Activated T-cell treated with anti-CD3 and anti-CD28 coated beads for 24 hours (primary cell): Measurements from ENCODE around the gene PAQR4.

ENCODE experiments used
- DNase-seq: peaks from one replicate; pipeline ENCODE4 v3.0.0-alpha.2; 2020; ENCODE audit warnings: low read depth

PAQR4 gene

DNA sequence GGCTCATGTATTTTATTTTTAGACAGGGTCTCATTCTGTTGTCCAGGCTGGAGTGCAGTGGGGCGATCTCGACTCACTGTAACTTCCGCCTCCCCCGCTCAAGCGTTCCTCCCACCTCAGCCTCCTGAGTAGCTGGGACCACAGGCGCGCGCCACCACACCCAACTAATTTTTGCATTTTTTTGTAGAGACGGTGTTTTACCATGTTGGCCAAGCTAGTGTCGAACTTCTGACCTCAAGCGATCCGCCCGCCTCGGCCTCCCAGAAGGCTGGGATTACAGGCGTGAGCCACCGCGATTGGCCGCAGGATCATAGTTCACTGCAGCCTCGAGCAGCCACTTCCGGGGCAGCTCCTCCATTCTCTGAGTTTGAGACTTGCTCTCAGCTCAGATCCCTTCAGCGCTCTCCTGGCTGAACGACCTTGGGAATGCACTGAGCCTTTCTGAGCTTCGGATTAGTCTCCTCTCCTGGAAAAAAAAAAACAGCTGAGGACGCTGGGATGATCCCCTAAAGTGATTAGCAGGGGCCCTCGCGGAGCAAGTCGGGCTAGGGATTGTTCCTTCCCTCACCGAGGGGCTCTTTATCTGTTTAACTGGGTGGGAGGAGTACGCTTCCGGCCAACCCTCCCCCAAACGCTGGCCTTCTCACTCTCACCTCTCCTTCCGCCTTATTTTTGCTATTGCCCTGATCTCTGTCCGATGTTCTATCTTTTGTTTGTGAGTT, 12.2 kb downstream of the PAQR4 start:
- no peak for DNase-seq

DNA sequence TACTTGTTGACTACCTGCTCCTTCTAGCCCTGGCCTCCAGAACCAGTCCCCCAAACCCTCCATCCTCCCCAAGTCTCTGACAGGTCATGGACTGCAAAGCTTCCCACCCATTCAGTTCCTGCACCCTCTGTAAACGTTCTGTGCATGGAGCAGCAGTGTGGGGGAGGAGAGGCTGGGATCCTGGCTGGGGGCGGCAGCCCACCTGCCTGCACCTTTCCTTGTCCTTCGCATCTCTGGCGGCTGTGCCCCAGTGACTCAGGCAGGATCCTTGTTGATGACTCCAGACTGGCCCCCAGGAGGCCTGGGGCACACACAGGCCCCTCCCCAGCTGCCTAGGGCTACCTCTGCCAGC, 12.7 kb downstream of the PAQR4 start:
- no peak for DNase-seq

DNA sequence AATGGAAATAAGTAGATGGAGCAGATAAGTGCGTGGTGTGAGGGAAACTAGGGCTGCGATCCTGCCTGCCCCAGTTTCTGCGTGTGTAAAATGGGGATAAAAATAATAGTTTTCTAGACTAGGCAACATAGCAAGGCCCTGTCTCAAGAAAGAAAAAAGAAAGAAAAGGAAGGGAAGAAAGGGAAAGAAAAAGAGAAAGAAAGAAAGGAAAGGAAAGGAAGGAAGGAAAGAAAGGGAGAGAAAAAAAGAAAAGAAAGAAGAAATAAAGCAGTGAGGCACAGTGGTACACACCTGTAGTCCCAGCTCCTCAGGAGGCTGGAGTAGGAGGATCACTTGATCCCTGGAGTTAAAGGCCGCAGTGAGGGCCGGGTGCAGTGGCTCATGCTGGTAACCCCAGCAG, 13.3 kb downstream of the PAQR4 start:
- no peak for DNase-seq

DNA sequence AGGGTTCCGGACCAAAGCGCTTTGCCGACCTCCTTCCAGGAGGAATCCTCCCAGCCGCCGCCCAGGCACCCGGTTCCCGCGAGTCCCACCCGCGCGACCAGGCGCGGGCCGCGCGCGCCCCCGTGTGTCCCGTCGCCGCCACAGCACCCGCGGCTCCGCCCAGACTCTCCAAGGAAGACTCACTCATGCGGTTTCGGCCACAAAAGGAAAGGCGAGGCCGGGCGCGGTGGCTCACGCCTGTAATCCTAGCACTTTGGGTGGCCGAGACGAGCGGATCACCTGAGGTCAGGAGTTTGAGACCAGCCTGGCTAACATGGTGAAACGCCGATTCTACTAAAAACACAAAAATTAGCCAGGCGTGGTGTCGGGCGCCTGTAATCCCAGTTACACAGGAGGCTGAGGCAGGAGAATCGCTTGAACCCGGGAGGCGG, 14.6 kb downstream of the PAQR4 start:
- DNase-seq, result peak; percentile 65

DNA sequence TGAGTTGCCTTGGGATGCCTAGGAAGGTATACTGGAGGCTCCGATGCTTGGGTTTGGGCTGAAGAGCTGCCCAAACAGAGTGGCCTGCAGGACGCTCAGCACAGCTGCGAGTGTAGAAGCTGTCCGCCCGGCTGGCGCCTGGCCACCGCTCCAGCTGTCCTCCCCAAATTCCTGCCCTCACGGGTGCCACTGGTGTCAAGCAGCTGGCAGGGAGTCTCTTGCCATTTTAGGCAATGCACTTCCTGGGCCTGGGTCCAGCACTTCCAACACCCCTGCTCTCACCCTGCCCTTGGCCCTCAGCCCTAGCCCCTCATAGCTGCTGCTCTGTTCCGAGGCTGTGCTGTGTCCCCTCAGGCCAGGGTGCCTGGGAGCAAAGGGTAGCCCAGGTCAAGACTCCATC, 16.3 kb downstream of the PAQR4 start:
- no peak for DNase-seq

DNA sequence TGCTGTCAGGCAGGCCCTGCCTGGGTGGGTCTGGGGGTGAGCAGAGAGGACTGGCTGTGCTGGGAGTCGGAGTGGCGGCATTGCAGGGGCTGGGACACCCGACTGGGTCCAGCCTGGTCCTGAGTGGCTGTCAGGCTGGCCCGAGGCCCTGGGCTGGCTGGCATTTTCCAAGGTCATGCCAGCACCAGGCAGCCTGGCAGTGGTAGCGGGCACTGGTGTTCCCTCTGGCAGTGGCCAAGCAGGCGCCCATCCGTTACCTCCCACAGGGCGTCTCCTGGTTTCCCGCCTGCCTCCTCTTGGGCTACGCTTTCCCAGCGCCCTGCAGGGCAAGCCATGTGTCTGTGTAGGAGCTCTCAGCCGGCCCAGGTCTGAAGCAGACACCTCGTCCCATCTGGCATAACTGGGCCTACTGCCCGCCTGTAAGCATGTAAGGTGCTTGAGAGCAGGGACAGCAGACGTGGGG, 16.8 kb downstream of the PAQR4 start:
- DNase-seq, result no peak

DNA sequence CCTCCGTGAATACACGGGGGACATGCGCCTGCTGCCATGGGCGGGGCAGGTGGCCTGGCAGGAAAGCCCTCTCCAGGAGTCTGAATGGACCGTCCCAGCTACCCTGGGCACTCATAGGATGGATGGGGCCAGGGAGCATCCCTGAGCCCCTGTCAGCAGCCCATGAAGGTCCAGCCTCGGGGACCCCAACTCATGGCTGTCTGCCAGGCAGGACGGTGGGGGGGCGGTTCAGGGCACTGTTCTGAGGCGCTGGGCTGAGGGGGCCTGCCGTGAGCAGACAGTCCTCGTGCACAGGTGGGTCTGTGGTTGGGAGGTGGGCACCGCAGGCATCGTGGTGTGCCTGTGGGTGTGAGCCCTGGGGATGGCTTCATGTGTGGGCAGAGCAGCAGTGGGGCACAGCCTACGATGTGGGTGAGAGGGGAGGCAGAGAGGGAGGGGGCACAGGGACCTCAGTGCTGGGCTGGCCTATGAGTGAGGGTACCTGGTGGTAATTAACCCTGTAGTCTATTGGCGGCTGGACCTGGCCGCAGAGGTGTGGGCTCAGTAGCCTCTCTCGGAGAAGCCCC, 17.6 kb downstream of the PAQR4 start:
- no peak for DNase-seq

DNA sequence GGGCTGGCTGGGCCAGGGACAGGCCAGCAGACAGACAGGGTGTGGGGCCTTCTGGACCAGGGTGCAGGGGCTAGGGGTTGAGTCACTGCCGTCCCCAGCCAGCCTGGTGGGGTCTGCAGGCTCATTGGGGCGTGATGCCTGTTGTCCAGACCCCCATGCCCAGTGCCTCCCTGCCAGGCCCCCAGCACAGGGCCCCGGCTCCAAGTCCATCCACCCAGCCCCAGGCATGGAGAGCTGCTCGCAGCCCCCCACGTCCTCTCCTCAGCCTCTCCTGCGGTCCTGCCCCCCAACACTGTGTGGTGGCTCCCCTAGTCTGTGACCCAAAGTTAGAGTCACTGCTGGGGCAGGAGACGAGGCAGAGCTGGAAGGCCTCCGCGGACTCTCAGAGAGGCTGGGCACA, 18.1 kb downstream of the PAQR4 start:
- no peak for DNase-seq

DNA sequence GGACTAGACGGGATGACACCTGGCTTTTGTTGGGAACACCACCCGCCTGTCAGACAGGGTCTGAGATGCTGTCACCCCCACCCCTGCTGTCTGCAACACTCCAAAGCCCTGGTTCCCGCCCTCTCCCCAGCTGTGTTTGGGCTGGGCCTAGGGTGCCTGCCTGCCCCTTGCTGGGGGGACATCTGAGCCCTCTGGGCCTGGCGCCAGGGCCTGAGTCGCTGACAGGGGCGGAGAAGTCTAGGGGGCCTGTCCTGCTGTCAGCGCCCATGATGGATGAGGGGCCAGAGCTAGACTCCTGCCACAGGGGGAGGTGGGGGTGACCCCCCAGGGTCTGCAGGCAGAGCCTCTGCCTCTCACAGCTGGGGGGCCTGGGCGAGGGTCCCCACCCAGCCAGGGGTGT, 18.7 kb downstream of the PAQR4 start:
- DNase-seq, result no peak

DNA sequence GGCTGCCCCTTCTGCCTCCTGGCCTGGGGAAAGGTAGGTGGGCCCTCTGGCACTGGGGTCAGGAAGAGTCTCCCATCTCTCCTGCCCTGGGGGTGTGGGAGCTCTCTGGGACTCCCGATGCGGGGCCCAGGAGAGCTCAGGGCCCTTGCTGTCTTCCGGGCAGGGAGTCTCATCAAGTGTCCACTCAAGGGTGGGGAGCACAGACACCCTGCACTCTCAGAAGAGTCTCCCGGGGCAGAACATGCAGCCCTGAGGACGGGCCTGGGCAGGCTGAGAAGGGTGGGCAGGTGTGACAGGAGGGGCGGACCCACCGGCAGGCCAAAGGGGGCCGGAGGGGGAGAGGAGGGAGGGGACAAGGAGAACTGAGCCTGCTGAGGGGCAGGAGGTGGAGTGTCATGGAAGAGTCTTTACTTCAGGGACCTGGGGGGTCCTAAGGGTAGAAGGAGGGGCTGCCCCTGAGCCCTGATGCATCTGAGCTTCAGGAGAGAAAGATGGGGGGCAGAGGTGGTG, 19.5 kb downstream of the PAQR4 start:
- no peak for DNase-seq

DNA sequence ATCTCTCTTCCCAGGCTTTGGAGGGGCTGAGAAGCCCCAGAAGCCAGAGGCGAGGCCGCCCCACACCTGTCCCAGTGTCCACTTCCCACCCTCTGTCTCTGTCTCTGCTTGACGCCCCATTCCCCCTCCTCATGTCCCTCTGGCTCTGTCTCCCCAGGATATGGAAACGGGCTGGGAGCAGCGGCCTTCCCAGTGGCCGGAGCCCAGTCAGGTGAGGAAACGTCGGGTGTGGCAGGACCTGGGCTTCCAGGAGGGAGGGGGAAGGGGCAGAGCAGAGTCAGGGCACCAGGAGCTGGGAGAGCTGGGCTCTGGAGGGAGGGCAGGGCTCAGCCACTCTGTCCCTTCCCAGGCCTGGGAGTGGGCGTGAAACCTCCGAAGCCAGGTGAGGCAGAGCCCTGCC, 21.7 kb downstream of the PAQR4 start:
- DNase-seq, result no peak

DNA sequence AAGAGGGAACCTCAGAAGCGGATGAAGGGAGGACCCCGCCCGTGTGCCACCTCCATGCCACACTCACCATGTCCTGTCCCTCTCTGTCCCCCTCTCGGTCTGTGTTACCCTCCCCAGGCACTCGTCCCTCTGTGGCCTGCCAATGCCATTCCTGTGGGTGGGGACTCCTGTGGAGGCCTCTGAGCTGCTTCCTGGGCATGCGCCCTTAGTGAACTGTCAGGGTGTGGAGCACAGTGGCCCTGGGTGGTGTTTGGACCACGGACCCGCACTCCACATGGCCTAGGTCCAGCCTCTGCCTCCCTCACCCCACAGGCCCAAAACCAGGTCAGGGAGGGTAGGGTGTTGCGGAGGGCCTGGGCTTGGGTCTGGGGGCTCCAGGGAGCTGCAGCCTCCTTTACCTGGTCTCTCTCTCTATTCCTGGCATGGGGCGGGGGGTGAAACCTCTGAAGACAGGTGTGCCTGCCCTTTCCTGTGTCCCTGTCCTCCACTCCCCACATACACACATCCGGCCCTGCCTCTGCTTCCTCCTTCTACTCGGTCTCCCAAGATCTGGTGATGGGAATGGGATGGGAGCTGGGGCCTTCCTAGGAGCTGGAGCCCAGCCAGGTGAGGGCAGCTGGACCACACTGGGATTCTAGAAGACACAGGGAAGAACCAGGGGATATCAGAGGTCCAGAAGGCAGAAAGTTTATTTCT, 22.6 kb downstream of the PAQR4 start:
- no peak for DNase-seq

DNA sequence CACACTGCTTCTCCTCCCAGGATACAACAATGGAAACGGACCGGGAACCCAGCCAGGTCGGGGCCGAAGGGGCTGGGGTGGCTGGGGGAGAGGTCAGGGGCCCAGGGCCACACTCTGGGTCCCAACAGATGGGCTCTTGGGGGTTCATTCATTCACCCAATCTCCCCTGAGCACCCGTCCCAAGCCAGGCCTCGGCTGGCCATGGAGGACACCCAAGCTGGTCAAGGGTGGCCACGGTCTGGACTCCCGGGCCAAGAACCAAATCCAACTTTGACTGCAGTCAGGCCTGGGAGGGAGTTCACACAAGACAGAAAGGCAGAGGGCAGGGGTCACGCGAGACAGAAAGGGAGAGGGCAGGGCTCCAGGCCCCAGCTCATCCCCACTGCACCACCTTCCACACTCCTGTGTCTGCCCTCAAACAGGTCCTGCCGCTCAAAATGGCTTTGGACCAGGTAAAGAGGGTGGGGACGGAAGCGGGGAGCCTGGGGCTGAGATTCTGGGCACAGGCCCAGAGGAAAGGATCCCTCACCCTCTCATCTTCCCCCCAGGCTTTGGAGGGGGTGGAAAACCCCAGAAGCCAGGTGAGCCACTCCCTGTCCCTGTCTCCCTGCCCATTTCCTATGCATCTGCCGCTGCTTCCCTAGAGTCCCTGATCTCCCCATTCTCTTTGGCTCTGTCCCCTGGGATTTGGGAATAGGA, 23.4 kb downstream of the PAQR4 start:
- DNase-seq, result no peak

DNA sequence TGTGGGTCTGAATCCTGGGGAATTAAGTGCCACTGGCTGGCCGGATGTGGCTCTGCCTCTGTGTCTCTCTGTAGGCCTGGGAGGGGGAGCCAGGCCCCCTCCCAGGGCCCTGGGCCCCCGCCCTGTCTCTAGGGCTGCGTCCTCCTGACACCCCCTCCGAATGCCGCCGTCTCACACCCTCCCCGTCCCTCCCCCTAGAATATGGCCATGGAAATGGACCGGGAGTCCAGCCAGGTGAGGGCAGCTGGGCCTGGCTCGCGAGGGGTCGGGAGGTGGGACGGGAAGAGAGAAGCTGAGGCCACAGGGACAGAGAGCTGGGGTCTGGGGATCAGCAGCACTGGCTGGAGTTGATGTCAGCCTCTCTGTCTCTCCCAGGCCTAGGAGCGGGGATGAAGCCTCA, 27.1 kb downstream of the PAQR4 start:
- no peak for DNase-seq

DNA sequence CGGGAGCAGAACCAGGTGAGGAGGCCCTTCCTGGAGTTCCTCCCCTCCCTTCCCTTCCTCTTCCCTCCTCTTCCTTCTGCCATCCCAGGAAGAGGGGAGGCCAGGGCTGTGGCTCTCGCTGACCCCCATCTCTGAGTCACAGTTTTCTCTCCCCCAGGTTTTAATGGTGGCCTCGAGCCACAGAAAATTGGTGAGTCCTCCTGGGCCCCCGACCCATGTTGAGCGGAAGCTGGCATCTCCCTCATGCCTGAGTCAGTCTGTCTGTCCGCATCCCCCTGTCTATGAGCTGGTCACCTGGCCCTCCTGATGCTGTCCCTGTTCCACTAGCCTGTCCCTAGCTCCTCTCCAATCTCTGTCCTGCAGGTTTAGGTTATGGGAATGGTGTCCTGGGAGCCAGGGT, 30.8 kb downstream of the PAQR4 start:
- no peak for DNase-seq

DNA sequence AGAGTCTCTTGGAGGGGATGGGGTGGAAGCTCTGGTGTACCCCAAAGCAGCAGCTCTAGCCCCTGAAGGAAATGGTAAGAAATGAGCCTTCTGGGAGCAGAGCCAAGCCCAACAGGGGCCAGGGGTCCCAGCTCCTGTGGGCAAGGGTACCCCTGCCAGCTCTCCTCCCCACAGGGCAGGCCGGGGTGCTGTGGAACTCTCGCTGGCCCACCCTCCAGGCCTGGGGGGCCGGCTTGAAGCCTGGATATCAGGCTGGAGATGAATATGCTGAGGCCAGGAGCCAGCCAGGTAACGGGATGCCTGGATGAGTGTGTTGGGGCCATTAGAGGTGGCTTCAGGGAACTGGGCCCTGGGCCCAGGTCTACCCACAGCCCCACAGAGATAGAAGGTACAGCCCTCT, 31.4 kb downstream of the PAQR4 start:
- no peak for DNase-seq

DNA sequence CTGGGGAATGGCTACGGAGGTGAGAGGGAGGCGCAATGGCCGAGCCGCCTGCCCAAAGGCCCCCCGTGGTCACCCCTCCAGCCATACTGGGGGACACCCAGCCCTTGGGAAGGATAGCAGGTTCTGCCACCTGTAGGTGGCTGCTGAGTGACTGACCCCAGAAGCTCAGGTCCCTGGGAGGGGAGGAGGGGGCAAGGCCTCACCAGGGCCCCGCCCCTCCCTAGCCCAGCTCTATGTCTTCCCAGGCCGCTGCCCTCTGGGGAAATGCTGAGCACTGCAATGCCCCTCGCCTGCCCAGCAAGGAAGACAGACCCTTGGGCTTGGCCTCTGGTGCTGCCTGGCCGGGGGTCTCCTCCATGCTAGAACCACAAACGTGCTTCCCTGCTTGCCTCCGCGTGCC, 32.2 kb downstream of the PAQR4 start:
- no peak for DNase-seq

DNA sequence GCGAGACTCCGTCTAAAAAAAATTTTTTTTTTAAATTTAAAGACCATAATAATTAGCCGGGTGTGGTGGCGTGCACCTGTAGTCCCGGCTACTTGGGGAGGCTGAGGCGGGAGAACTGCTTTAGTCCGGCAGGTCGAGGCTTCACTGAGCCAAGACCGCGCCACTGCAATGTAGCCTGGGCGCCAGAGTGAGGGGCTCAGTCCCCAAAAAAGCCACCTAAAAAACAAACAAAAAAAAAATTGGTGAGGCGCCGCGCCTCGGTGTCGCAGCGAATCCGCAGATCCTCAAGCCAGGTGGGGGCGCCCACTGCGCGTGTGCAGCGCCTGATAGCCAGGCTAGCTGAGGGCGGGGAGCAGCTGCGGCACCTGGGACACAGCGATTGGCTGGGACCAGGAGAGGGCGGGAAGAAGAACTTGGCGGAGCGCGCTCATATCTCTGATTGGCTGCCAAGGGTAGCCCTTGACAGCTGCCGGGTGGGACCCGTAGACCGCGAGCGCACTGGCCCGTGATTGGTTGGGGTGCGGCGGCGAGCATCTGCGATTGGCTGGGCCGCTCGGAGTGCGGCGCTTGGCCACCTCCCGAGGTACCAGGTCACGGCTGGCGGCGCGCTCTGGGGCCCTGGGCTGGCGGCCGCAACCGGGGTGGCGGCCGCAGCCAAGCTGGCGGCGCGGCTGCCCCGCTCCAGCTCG, 34.6 kb downstream of the PAQR4 start:
- DNase-seq, result peak; percentile 96

DNA sequence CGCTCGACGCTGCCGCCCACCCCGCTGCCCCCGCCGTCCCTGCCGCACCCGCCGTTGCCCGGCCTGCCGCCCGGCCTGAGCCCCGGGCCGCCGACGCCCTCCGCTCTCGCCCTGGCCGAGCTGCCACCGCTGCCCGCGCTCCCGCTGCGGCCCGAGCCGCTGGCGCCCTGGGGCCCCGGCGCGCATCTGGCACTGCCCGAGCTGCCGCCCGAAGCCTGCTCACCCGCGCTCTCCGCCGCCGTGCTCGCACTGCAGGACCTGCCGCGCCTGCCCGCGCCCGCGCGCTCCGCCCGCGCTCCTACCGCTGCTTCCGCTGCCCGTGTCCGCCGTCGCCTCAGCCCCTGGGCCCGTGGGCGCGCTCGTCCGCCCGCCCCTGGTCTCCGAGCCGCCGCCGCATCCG, 35.2 kb downstream of the PAQR4 start:
- DNase-seq, result no peak

DNA sequence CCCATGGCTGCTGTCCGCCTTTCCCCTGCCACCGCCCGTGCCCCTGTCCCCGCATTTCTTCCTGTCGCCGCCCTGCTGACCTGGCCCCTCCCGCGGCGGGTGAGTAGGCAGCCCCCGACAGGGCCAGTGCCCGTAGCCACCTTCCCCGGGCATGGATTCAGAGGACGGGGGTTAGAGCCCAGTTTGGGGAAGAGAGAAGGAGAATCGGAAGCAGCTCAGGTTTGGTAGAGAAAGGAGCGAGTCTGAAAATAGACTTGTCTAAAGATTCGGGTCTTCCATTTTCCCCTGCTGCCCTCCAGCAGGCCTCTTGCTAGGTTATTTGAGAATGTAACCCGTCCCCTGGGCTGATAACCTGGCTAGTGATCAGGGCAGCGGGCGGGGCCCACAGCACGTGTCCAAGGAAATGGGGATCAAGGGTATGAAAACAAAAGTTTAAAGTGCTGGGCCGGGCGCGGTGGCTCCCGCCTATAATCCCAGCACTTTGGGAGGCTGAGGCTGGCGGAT, 35.7 kb downstream of the PAQR4 start:
- DNase-seq, result no peak

DNA sequence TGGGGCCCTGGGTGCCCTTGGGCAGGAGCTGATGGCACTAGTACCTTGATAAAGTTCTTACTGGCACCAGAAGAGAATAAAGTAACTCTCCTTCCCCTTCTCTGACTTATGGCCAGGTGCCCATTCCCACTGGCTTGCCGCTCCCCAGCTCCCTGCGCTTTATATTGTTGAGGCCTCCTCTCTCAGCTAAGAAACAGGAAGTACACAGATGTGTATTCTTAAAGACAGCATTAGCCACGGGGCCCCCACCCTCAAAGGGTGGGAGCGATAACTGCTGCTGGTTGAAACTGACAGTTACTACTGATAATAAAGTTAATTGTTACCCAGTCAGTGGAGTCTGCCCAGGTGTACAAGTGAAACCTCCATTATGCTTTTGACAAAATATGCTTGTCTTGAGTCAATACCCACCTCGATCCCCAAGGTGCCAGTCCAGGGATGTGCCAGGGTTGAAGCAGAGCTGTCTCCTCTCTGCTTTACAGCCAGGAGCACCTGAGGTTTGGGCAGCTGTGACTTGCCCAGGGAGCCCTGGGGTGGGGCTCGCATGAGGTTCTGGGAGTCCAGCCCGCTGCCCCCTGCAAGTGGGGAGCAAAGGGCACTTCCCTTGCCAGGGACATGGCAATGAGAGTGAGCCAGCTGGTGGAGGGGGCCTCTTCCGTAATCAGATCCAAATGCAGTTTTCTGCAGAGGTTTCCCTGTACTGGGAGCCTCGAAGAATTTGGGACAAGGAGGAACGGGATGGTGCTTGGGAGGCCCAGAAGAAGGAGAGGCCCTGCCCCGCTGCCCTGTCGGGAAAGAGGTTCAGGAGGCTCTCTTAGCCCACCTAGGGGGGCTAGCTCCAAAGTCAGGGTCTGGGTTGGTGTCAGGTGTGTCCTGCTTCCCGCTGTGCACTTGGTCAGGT, 38.2 kb downstream of the PAQR4 start:
- DNase-seq, result no peak
